HG03571 (cell line): ENCODE measurements around the gene MFAP5.
A peak's percentile ranks its signal among the peaks of the same experiment; 100 is the strongest.
"Not testable (repeated sequence)": the region's sequence is repeated elsewhere in the genome, so short reads cannot be mapped to it uniquely, and the experiment has no call there.

Experiments used
- ATAC-seq: cut with Tn5 transposase; IDR thresholded peaks from one replicate; pipeline ENCODE4 v1.9.1; 2021; ENCODE audit not compliant: unreplicated experiment

MFAP5 gene

DNA sequence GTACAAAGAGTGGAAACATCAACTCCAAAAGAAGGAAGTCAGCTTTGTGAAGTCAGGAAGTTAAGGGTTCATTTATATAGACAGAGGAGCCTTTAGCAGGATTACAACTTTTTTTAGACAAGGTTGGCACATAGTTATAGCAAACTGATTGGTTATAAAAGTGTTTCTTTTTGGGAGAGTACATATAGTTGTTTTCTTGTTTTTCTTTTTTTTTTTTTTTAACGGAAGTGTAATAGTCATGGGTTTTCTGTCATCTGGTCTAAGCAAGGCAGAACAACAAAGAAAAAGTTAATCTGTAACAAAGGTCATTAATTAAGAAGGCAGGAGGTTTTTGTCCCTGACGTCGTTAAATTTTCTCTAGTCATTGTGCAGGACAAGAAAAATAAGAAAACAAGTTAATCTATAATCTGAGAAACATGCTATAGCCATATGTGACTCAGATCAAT is 13.0 kb upstream of the MFAP5 start:
- peak; percentile 65 for ATAC-seq

DNA sequence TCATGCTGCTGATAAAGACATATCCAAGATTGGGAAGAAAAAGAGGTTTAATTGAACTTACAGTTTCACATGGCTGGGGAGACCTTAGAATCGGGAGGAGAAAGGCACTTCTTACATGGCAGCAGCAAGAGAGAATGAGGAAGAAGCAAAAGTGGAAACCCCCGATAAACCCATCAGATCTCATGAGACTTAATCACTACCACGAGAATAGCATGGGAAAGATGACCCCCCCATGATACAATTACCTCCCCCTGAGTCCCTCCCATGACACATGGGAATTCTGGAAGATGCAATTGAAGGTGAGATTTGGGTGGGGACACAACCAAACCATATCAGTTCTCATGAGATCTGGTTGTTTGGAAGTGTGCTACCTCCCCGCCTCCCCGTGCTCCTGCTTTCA is 9.8 kb upstream of the MFAP5 start:
- ATAC-seq, result no peak

DNA sequence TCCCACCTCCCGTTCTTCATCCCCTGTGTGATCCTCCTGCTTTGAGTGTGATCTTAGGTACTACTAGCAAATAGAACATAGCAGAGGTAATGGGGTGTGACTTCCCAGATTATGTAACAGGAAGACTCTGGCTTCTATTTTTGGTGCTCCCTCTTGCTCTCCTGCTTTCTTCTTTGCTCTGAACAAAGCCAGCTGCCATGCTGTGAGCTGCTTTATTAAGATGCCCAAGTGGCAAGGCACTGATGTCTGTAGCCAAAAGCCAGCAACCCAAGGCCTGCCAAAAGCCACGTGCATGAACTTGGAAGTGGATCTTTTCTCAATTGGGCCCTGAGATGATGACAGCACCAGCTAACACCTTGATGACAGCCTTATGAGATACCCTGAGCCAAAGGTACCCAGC is 5.8 kb upstream of the MFAP5 start:
- ATAC-seq, result no peak

DNA sequence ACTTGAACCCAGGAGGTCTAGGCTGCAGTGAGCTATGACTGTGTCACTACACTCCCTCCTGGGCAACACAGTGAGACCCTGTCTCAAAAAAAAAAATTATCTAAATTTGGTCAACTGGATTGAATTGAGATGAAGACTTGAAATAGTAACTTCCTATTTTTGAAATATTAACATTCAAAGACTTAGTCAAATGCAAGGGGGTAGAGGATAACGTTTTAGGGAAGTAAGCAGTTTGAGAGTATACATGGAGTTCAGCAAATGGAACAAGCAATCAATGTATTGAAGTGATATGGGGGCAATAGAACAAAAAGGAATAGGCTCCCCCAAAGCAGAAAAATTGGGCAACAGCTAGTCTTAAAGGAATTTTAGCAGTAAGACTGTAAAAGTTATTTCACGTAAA is 4.6 kb upstream of the MFAP5 start:
- no peak for ATAC-seq

DNA sequence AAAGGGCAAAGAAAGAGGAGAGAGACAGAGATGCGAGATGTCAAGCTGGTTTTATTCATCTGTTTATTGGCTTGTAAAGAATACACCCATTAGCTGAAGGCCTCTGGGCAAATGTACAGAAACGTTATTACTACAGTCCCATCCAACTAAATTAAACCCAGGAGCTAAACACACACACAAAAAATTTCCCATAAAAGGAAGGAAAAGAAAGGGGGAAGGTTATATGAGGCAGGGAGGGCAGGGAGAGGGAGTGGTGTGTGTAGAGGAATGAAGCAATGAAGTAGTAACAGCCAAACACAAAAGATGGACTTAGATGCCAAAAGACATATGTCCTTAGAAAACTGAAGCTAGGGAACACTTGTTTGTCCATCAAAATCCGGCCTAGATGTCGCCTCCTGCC is 3.1 kb upstream of the MFAP5 start:
- ATAC-seq, result no peak

DNA sequence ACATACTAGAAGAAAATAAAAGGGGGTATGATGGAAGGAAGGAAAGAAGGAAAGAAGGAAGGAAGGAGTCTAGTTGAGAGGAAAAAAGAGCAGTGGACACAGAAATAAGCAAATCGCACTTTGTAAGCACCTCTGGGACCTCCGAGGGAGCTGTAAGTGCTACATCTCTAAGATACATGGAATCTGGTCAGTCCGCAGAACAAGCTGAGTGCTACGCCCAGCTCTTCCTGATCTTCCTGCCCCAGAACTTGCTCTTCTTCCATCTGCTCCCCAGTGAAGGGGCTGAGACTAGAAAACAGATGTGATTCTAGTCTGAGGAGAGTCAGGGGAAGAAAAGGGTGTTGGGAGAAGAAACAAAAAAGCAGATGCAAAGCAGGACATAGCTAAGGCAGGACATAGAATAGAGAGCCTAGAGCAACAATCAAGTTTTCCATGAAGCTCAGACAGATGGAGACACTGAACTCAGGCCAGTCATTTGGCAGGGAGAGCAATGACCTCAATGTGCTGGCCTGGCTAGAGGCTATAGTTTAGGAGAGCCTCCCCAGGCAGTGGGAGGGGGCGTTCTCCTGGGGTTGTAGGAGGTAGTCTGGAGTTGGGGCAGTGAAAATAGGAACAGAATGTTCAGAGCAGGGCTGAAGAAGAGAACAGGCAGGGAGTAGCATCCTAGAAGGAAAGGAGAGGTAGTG is 1.7 kb upstream of the MFAP5 start:
- ATAC-seq, result no peak

DNA sequence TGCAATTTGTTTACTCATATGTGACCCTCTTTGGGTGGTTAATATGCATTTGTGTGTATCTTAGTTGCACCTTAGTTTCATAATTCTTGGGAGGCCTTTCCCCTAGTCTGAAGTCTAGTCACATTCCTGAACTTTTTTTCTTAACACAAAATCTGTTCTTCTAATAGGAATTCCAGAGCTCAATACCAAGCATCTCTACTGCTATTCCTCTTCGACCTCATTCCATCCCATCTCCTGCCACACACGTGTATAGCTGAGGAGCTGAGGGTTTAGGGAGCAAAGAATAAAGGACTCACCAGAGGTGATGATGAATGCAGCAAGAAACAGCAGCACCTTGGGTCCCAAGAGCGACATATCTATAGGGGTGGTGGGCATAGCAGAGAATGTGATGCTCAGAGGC is 875 bp downstream of the MFAP5 start:
- no peak for ATAC-seq

DNA sequence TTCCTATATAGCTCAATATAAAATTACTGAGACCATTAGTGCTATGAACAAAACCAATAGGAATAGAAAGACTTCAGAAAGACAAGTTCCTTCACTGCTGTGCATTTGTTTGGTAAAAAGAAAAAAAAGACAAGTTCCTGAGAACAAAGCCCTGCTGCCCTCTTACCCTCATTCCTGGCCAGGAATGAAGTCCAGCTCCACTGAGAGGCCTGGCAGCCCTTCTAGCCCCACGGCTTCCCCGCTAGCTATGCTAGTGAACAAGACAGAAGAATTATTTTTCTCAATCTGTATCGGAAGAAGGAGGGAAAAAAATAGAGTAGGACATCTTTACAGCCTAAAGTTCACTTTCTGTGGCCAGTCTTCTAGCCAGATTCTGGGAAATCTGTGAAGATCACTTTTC is 1.6 kb downstream of the MFAP5 start:
- no peak for ATAC-seq

DNA sequence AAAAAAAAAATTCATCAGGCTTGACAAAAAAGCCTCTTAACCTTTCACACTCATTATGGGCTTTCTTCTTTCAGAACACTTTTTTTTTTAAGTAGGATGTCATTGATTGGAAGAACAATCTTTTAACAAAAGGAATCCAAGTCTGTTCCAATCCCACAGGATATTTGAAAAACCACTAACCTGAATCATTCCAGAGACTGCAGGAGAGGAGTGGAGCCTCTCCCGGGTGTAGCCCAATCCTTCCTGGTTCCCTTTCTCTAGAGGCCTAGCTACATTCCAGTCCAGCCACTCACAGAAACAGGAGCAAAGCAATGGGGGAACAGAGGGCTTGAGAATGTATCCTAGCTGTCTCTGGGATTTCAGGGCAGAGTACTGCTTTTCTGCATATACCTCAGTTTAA is 4.3 kb downstream of the MFAP5 start:
- ATAC-seq, result no peak

DNA sequence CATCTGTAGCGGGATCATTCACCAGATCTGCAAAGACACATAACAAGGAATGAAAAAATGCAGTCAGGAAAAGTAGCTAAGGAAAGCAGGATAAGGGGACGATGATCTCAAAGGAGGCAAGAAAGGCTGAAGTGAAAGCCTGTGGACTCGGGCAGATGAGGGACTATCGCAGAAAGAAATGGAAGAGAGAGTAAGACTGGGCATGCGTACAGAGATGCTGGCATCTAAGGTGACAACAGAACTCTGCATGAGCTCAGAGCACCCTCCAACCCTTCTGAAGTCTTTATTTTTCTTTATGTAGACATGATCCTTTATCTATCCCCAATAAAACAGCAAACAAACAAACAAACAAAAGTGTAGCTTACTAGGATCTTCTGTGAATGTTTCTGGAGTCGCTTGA is 7.2 kb downstream of the MFAP5 start:
- ATAC-seq, result no peak

DNA sequence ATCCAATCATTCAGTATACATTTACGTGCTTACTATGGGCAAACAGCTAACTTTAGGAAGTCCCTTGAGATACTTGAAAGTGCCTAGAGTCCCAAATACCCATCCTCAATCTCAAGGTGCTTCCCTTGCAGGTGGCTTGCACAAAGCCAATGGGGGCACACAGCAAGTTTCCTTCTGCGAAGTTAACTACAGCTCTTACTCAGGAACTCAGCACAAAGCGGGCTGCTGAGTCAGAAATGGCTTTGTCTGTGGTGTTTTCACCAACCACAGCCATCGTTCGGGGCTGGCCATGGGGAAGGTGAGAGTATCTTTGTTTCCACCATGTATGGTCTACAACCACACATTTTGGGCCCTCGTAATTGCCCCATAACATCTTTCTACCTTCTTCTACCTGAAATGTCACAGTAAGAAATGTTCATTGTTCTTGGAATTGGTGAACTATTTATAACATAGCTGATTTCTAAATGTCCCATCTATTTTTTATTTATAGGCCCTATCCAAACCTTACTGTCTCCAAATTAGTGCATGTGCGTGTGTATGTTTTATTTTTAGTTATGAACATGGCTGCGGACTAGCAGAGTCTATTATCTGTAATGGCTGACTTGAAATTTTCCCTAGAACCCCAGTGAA is 13.9 kb downstream of the MFAP5 start:
- ATAC-seq, result peak; percentile 68

DNA sequence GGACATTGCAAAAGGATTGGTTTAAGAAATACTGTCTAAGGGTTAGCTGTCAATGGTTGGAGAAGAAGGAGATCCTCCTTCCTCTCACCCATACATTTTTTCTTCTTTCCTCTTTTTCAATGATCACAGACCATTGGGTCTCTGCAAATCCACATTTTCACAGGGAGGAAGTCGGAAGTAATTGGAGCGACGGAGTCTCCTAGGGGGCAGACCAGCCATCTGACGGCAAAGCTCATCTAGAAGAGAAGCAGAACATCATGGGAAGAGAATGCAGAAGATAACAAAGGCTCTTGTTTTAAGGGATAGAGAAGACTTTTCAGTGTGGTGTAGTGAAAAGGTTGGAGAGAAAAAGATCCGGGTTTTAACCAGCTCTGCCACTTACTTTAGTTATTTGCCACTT is 14.7 kb downstream of the MFAP5 start:
- no peak for ATAC-seq

DNA sequence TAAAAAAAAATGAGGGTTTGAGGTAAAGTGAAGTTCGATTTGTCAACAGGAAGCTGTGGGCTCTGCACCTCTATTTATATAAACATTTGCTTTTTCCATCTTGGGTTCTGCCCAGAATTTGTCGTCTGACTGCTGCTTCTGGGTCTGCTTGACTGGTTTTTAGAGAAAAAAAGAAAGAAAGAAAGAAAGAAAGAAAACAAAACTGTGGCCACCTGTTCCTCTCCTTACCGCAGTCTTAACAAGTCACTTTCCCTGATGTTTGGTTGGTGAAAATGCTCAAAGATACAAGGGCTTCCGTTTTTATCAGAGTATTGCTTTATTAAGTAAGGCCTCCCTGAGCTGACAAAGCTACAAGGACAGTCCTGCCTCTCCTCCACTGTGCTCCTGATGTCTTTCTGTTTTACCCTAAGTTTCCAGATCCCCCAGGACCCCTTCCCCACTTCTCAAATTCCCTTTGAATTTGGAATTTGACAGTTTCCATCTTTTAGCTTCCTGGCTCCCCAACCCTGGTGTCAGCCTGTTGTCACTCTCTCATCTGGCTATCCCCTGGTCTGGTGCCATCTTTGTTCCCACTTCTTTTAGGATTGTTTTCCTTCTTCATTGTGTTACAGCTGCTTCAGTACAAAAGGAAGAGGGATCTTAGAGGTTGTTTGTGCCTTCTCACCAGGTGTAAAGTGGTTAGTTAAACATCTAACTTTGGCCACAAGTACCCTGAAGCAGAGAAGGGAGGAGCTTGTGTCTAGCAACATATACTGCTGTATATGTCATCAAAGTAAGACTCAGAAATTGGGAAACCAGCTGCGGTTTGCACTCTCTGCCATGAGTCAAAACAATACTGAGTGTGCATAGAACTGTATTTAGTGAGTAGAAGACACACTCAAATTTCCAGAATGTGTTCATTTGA is 18.0 kb downstream of the MFAP5 start:
- peak; percentile 60 for ATAC-seq

DNA sequence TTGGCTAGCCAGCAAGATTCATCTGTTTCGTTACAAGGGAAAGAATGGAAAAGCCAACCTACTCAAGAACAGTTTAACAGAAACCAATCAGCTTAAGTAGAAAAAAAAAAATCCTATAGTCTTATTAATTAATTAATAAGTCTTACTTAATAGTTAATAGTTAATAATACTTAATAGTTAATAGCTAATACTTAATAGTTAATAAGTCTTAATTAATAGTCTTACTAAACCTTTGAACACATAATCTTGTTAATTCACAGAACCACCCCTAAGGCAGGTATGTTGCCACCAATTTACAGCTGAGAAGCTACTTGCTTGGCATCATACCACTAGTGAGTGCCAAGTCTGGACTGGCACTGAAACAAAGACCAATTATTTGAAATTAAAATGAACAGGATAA is 19.9 kb downstream of the MFAP5 start:
- ATAC-seq, result no peak

DNA sequence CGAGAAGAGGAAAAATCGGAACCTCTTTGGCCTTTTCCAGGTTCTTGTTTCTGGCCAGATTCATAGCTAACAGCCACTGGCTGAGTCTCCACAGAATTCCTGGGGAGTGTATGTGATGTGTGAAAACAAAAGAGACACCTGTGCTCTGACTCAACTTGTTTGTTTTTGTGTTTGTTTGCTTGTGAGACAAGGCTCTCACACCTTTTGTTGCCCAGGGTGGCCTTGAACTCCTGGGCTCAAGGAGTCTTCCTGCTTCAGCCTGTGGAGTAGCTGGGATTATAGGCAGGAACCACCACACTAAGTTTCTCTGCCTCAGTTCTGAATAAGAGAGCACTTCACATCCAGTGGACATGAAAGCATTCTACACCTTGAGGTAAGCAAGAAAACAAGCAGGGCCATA is 22.7 kb downstream of the MFAP5 start:
- no peak for ATAC-seq

DNA sequence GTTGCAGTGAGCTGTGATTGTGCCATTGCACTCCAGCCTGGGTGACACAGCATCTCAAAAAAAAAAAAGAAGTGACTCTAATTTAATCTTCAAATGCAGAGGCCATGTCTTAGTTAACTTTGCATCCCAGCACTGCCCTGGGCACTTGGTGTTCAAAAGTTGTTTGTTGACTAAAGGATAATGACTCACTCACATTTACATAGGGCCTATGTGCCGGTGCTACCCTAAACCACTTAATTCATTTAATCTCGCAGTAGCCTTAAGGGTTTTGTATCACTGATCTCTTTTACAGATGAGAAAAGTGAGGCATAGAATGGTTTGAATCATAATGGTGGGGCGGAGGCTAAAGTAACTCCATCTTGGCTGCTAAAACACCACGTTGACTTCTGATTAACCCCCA is 23.7 kb downstream of the MFAP5 start:
- ATAC-seq, result no peak

DNA sequence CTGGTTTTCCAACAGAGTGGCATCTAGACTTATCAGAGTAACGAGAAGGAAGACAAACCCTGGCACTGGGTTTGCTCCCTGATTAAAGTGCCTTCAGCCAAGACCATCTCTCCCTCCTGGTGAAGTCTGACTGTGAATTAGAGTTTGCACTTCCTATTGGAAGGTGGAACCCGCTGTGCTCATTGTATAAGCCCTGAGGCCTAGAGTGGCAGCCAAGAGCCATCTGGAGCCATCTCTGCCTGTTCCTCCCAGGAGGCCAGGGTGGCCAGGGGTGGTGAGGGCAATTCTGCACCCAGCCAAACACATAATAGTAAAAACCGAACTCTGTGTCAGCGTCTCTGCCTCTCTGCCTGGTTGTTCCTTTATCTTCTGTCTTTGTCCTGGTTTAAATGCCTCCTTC is 25.0 kb downstream of the MFAP5 start:
- no peak for ATAC-seq

DNA sequence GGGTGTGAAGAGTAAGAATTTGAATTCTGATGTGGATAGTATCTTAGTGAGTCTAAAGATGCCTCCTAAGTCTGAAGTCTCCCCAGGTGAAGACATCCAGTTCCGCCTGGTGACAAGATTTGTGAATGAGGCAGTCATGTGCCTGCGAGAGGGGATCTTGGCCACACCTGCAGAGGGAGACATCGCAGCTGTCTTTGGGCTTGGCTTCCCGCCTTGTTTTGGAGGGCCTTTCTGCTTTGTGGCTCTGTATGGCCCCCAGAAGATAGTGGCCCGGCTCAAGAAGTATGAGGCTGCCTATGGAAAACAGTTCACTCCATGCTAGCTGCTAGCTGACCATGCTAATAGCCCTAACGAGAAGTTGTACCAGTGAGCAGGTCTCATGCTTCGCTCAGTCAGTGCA is 25.4 kb downstream of the MFAP5 start:
- no peak for ATAC-seq

DNA sequence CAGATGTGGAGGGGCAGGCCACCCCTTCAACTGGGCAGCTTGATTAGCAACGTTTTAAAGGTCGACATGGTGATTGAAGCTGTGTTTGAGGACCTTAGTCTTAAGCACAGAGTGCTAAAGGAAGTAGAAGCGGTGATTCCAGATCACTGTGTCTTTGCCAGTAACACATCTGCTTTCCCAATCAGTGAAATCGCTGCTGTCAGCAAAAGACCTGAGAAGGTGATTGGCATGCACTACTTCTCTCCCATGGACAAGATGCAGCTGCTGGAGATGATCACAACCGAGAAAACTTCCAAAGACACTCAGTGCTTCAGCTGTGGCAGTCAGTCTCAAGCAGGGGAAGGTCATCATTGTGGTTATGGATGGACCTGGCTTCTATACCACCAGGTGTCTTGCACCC is 26.0 kb downstream of the MFAP5 start:
- ATAC-seq, result no peak

DNA sequence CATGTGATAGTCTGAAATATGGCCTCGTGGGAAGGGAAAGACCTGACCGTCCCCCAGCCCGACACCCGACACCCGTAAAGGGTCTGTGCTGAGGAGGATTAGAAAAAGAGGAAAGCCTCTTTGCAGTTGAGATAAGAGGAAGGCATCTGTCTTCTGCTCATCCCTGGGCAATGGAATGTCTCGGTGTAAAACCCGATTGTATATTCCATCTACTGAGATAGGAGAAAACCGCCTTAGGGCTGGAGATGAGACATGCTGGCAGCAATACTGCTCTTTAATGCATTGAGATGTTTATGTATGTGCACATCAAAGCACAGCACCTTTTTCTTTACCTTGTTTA is 26.6 kb downstream of the MFAP5 start:
- ATAC-seq, result not testable (repeated sequence)

DNA sequence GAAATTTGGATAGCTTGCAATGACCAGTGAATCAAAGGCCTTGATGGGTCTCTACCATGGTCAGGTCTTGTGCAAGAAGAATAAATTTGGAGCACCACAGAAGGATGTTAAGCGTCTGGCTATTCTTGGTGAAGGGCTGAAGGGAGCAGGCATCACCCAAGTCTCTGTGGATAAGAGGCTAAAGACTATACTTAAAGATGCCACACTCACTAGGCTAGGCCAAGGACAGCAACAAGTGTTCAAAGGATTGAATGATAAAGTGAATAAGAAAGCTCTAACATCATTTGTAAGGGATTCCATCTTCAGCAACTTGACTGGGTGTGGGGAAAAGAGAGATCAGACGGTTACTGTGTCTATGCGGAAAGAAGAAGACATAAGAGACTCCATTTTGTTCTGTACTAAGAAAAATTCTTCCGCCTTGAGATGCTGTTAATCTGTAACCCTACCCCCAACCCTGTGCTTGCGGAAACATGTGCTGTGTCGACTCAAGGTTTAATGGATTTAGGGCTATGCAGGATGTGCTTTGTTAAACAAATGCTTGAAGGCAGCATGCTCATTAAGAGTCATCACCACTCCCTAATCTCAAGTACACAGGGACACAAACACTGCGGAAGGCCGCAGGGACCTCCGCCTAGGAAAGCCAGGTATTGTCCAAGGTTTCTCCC is 27.2 kb downstream of the MFAP5 start:
- not testable (repeated sequence) for ATAC-seq

DNA sequence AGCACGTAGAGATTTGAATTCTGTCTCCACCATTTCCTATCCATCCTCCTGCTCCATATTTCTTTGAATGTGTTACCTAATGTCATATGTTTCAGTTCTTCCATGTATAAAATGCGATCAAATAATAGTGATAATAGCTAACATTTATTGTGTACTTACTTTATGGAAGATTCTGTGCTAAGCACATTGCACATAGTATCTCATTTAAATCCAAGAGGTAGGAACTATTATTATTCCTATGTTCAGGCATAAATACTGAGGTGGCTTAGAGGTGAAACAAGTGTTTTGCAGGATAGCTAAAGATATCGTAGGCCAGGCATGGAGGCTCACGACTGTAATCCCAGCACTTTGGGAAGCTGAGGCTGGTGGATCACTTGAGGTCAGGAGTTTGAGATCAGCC is 32.5 kb downstream of the MFAP5 start:
- ATAC-seq, result no peak
